T47D (cell line): ENCODE data around the gene FAM131A.

Experiments
- DNase-seq, 2 experiments: peaks; one replicate each; pipeline versions ENCODE4 v3.0.0 to v3.0.0-alpha.2; 2011 to 2012; ENCODE audit warnings: low read depth in 1 of 2, low spot score in 1 of 2
- JUND ChIP-seq: IDR thresholded peaks from 2 replicates; pipeline ENCODE4 v1.6.1; 2012; ENCODE audit warnings: low read depth
- in situ Hi-C: cut with HindIII; loops from 2 replicates; pipeline ENCODE4 v1.10.0; 2016; ENCODE audit warnings: low sequenced_read_pairs, low pct_unique_long_range_greater_than_20kb

The FAM131A gene

DNA sequence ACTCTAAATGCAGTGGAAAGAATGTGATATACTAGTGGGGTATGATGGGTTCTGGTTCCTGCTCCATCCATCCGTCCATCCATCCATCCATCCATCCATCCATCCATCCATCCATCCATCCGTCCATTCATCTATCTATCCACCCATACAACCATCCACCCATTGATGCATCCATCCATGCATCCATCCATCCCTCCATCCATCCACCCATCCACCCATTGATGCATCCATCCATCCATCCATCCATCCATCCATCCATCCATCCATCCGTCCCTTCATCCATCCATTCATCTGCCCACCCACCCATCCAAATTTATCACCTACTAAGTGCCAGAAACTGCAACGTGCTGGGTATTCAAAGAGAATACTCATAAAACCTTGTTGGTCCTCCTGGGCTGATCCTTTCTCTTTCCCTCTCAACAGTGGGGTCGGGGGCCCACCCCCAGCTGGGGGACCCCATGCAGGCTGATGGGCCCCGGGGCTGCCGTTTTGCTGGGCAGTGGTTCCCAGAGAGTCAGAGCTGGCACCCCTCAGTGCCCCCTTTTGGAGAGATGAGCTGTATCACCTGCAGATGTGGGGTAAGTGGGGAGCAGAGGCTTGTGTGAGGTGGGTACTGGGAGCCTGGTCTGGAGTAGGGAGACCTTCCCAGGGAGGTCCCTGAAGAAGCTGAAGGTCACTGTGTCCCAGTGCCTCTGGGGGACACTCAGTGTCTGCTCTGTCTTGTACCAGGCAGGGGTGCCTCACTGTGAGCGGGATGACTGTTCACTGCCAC, 51.0 kb downstream of the FAM131A start:
- no peak for TF ChIP-seq JUND
- in situ Hi-C loops = no loop called here
- no peak for DNase-seq

DNA sequence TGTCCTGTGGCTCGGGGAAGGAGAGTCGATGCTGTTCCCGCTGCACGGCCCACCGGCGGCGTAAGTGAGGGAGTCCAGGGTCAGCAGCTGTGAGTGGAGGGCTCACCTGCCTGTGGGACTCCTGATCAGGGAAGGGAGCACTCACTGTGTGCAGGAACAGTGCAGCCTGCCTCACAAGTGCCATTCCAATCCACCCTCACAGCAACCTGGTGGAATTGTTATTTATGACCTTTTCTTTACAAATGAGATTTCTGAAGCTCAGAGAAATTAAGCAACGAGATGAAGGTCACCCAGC, 51.5 kb downstream of the FAM131A start:
- no peak for DNase-seq
- in situ Hi-C loops = no loop called here
- TF ChIP-seq JUND = no peak

DNA sequence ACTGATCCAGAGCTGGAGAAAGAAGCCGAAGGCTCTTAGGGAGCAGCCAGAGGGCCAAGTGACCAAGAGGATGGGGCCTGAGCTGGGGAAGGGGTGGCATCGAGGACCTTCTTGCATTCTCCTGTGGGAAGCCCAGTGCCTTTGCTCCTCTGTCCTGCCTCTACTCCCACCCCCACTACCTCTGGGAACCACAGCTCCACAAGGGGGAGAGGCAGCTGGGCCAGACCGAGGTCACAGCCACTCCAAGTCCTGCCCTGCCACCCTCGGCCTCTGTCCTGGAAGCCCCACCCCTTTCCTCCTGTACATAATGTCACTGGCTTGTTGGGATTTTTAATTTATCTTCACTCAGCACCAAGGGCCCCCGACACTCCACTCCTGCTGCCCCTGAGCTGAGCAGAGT, 52.0 kb downstream of the FAM131A start:
- TF ChIP-seq JUND = no peak
- no peak for DNase-seq
- in situ Hi-C loops = no loop called here

DNA sequence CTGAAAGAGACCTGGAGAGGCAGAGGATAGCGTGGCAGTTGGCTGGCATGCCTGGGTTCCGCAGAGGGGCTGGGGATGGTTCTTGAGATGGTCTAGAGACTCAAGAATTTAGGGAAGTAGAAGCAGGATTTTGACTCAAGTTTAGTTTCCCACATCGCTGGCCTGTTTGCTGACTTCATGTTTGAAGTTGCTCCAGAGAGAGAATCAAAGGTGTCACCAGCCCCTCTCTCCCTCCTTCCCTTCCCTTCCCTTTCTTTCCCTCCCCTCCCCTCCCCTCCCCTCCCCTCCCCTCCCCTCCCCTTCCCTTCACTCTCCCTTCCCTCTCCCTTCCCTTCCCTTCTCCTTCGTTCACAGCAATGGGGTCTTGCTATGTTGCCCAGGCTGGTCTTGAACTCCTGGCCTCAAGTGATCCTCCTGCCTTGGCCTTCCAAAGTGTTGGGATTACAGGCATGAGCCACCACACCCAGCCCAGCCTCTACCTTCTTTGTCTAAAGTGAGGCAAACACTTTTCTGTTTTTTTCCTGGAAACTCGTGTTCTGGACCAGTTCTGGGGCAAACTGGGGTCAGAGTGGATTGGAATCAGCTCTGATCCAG, 52.6 kb downstream of the FAM131A start:
- TF ChIP-seq JUND = no peak
- no peak for DNase-seq
- in situ Hi-C loops = no loop called here

DNA sequence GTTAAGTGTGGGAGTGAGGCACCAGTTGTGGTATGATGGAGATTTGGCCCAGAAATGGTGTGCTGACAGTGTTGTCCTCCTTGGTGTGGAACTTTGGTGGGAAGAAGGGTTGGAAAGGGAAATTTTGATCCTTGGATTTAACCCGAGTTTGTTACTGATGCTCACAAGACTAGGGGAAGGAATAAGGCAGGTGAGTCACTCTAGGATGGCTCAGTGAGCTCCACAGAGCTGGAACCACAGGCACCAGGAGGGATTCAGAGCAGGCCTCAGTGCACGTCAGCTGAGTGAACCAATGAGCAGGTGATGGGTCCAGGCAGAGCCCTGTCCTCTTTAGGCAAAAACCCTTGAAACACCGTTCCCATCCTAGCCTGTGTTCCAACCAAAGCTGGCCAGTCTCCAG, 53.9 kb downstream of the FAM131A start:
- in situ Hi-C loops = no loop called here
- no peak for TF ChIP-seq JUND
- DNase-seq = no peak

DNA sequence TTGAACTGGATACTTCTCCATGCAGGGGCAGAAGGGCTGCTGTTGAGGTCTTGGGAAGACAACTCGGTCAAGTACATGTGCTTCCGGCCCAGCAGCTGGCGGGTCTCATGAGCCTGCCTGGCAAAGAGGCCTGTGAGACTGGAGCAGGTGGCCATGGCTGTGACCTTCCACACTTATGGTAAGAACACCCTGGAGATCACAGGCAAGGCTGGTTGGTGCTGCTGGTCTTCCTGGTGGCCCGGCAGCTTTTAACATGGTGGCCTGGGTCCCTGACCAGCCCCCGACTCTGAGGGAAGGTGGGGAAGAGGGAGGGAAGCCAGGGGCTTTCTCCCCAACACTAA, 57.9 kb downstream of the FAM131A start:
- TF ChIP-seq JUND = no peak
- in situ Hi-C loops = no loop called here

More for the DNA sequence above, 57.9 kb downstream of the FAM131A start:
- DNase-seq = no peak
